Stimulated activated naive CD4-positive, alpha-beta T cell treated with Interleukin-2 at 50 U/mL for 16 hours (primary cell): ENCODE measurements around the gene EDC4.
"Not testable (repeated sequence)": the region's sequence is repeated elsewhere in the genome, so short reads cannot be mapped to it uniquely, and the experiment has no call there.

Experiments used
- DNase-seq: peaks from one replicate; lab custom pipeline; 2025; lab: John Stamatoyannopoulos, UW

EDC4 gene, protein sequence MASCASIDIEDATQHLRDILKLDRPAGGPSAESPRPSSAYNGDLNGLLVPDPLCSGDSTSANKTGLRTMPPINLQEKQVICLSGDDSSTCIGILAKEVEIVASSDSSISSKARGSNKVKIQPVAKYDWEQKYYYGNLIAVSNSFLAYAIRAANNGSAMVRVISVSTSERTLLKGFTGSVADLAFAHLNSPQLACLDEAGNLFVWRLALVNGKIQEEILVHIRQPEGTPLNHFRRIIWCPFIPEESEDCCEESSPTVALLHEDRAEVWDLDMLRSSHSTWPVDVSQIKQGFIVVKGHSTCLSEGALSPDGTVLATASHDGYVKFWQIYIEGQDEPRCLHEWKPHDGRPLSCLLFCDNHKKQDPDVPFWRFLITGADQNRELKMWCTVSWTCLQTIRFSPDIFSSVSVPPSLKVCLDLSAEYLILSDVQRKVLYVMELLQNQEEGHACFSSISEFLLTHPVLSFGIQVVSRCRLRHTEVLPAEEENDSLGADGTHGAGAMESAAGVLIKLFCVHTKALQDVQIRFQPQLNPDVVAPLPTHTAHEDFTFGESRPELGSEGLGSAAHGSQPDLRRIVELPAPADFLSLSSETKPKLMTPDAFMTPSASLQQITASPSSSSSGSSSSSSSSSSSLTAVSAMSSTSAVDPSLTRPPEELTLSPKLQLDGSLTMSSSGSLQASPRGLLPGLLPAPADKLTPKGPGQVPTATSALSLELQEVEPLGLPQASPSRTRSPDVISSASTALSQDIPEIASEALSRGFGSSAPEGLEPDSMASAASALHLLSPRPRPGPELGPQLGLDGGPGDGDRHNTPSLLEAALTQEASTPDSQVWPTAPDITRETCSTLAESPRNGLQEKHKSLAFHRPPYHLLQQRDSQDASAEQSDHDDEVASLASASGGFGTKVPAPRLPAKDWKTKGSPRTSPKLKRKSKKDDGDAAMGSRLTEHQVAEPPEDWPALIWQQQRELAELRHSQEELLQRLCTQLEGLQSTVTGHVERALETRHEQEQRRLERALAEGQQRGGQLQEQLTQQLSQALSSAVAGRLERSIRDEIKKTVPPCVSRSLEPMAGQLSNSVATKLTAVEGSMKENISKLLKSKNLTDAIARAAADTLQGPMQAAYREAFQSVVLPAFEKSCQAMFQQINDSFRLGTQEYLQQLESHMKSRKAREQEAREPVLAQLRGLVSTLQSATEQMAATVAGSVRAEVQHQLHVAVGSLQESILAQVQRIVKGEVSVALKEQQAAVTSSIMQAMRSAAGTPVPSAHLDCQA (N-terminal part only)

DNA sequence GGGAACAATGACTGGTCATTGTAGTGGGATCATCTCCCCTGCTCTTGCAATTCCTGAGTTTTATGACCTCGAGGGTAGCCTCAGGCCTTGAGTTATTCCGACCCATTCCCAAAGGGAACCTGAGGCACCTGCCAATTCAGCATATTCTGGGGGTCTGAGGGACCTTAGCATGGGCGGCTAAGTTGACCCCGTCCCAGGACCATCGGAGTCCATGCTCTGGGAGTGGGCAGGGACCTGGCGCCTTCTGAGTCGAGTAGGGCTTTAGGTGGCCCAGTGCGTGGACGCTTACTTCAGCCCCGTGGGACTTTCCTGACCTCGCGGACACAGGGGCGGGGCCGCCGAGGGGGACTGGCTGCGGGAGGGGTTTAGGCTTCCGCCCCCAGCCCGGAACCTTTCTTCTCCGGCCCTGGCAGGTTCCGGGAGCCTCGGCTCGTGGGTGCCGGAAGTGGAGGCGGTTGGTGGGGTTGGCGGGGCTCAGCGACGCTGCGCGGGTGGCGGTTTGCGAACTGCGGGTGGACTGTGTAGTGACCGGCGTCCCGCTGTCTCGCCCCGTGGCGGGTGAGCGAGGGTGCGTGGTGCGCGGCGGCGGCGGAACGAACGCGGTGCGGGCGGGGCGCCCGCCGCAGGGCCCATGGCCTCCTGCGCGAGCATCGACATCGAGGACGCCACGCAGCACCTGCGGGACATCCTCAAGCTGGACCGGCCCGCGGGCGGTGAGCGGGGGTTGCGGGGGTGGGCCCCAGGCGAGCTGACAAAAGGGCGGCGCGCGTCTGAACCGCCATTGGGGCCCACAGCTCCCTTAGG is at the start of gene EDC4:
EDC4 (plus strand) TSS at position 422 of the 804 bp plus-strand sequence; CDS start at position 632, 210 bp downstream.
- DNase-seq, result peak; percentile 85

DNA sequence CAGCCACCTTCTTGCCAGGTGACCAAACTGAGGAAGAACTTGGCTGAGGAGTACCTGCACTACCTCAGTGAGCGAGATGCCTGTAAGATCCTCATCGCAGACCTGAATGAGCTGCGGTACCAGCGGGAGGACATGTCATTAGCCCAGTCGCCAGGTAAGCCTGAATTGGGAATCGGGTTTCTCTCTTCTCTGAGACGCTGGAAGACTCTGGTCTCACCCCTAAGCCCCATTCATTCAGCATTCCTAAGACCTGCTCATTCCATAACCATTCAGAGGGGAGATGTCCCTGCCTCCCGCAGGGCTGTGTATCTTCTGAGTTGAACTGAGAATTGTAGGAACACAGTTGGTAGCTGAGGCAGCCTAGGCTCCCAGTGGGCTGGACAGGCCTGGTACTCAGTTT is 47.7 kb upstream of the EDC4 start:
- no peak for DNase-seq

DNA sequence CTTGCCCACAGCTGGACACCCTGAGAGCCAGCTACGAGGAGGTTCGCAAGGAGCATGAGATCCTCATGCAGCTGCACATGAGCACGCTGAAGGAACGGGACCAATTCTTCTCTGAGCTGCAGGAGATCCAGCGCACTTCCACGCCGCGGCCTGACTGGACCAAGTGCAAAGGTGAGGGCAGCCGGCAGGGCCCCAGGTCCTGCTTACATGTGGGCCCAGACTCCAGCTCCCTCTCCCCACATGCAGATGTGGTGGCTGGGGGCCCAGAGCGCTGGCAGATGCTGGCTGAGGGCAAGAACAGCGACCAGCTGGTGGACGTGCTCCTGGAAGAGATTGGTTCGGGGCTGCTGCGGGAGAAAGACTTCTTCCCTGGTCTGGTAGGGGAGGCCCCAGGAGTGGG is 46.9 kb upstream of the EDC4 start:
- DNase-seq, result no peak

DNA sequence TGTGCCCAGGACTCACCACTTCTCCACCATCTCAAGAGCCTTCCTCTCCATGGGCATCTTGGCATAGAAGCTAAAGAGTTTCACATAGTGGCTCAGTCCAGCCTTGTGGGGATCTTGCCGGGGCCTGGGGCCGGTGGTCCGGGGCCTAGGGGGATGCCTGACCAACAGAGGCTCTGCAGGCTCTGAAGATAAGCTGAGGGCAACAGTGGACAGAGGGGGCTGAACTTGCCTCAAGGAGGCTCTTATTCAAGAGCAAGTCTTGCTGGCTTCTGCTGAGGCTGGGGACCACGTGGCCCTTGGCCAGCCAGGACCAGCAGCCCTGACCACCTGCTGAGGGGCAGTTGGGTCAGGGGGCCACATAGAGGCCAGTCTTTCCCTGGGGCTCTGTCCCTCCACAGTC is 44.2 kb upstream of the EDC4 start:
- no peak for DNase-seq

DNA sequence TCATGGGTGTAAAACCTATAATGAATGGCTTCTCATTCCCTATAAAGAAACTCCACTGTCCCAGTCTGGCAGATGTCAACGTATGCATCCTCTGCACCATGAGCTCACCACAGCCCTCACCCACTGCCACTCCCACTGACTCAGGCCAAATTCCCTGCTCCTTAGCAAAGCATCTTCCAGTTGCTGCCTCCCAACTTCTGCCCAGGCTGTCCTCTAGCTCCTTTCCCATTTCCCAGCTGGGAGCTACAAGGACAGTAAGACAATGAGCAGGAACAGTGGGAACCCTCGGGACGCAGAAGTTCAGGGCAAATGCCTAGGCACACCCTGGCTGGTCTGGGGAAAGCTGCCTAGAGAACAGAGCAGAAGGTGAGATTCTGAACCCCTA is 39.8 kb upstream of the EDC4 start:
- DNase-seq, result no peak

DNA sequence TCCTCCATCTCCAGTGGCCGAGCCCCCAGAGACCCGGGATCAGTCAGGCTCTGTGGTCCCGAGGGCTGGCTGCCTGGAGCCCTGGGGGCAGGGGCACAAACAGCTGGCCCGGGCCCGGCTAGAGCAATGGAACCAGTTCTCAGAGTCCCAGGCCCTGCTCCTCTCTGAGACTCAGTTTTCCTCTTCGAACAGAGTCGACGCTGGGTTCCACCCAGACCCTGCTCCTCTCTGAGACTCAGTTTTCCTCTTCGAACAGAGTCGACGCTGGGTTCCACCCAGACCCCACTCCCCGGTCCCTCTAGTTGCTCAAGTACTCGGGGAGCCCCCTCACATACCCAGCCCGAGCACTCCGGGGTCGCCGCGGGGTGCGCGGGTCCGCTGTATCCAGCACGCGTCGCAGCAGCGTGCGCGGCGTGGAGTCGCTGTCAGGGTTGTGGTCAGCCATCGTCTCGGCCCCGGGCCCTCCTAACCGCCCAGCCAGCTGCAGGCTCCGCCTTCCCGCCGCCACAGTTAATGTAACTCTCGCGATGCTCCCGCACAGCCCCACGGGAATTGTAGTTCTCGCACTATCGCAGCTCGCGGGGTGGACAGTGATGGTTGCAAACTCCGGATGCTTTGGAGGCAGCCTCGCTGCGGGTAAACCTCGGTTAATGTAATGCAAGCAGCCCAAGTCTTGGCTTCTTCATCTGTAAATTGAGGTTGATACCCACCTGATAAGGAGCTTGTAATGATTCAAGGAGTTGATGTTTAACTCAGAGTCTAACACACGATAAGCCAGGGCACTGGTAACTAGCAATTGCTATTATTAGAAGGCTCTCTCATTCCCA is 39.2 kb upstream of the EDC4 start:
- peak; percentile 93 for DNase-seq

DNA sequence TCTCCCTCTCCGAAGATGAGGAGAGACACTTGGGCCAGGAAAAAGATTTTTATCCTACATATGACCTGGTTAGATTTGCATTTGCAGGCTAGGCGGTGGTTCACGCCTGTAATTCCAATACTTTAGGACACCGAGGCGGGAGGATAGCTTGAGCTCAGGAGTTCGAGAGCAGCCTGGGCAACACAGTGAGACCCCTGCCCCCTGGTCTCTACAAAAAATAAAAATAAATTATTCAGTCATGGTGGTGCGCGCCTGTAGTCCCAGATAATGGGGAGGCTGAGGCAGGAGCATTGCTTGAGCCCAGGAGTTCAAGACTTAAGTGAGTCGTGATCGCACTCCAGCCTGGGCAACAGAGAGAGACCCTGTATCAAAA is 38.6 kb upstream of the EDC4 start:
- no peak for DNase-seq

DNA sequence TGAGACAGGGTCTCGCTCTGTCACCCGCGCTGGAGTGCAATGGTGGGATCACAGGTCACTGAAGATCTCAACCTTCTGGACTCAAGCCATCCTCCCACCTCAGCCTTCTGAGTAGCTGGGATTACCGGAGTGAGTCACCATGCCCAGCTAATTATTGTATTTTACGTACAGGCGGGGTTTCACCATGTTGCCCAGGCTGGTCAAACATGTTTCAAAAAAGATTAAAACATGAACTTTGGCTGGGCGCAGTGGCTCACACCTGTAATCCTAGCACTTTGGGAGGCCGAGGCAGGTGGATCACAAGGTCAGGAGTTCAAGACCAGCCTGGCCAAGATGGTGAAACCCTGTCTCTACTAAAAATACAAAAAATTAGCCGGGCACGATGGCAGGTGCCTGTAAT is 35.7 kb upstream of the EDC4 start:
- not testable (repeated sequence) for DNase-seq

DNA sequence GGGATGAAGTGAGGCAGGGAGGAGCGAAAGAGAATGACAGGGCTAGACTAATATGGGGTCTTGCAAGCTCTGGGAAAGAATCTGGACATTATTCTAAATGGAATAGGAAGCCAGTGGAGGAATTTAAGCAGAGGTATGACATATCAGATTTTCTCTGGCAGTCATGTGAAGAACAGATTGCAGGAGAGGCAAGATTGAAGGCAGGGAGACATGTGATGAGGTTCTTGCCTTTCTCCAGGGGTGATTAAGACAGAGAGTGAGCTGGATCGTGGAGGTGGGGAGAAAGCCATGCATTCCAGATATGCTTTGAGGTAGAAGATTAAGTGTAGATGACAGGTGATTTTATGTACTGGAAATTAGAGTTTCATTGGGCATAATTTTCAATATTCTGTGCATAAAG is 35.0 kb upstream of the EDC4 start:
- no peak for DNase-seq

DNA sequence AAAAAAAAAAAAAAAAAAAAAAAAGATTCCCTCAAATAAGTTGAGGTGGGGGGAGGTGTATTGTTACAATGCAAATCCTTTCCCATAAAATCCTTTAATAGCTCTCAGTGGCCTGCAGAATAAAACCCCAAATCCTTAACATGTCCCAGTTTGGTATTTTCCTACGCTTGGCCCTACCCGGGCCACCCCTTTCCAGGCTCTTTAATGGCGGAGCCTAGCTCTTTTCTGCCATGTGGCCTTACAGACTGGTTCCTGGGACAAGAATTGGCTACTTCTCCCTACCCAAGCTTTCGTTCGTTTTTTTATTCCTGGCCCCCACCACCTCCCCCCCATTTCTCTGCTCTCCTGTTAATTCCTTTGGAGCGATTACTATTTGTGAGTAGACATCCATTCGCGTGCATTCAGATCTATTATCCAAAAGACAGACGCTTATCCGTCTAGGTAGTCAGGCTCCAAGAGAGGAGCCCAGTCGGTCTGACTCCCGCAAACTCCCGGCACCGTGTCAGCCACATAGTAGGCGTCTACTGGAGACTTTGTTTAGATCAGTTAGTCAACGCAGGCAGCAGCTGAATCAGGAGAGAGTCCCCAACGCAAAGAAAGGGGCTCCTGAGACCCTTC is 31.5 kb upstream of the EDC4 start:
- no peak for DNase-seq

DNA sequence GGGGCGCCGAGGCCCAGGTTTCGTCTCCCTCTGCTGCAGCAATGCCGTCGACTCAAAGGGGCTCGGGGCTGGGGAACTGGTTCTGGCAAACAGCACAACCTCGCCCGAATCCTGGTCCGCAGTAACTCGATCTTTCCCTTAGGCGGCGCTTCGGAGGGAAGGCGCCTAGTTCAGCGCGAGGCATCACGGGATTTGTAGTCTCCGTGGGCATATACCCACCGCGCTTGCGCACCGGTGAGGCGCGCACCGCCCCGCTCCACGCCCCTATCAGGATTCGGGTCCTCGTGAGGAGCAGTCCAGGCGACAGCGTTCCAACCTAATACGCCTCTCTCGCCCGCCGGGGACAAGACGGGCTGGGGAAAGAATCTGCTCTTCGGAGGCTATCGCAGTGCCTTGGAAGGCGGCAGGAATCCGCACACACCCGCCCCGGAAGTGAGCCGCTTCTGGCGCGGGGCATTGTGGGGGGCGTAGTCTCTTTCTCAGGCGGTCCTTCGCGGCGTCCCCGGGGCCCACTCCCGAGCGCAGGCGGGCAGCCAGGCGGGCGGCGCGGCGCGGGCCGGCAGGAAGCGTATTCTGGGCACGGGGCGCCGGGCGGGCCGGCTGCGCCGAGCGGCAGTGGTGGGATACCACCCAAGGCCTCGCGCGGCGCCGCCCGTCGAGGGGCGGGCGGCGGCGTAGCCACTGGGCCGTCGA is 30.9 kb upstream of the EDC4 start, which contains the start of gene THAP11:
THAP11 (plus strand) TSS at position 505 of the 693 bp plus-strand sequence. CDS start 235 bp downstream, outside the sequence.
- peak; percentile 92 for DNase-seq

DNA sequence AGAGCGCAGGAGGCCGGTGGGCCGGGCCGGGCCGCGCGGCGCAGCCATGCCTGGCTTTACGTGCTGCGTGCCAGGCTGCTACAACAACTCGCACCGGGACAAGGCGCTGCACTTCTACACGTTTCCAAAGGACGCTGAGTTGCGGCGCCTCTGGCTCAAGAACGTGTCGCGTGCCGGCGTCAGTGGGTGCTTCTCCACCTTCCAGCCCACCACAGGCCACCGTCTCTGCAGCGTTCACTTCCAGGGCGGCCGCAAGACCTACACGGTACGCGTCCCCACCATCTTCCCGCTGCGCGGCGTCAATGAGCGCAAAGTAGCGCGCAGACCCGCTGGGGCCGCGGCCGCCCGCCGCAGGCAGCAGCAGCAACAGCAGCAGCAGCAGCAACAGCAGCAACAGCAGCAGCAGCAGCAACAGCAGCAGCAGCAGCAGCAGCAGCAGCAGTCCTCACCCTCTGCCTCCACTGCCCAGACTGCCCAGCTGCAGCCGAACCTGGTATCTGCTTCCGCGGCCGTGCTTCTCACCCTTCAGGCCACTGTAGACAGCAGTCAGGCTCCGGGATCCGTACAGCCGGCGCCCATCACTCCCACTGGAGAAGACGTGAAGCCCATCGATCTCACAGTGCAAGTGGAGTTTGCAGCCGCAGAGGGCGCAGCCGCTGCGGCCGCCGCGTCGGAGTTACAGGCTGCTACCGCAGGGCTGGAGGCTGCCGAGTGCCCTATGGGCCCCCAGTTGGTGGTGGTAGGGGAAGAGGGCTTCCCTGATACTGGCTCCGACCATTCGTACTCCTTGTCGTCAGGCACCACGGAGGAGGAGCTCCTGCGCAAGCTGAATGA is 30.1 kb upstream of the EDC4 start:
- DNase-seq, result peak; percentile 58

DNA sequence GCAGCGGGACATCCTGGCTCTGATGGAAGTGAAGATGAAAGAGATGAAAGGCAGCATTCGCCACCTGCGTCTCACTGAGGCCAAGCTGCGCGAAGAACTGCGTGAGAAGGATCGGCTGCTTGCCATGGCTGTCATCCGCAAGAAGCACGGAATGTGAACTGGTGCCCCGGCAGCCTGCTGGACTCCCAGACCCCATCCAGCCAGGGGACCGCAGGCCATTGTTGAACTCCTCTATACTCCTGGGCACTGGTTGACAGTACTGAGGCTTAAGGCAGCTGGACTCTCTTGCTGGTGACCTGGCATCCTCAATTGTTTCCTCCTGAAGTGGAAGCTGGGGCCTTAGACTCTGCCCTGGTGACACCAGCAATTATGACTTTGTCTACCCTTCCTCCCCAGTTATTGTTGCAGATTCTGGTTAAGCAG is 29.5 kb upstream of the EDC4 start:
- DNase-seq, result no peak

DNA sequence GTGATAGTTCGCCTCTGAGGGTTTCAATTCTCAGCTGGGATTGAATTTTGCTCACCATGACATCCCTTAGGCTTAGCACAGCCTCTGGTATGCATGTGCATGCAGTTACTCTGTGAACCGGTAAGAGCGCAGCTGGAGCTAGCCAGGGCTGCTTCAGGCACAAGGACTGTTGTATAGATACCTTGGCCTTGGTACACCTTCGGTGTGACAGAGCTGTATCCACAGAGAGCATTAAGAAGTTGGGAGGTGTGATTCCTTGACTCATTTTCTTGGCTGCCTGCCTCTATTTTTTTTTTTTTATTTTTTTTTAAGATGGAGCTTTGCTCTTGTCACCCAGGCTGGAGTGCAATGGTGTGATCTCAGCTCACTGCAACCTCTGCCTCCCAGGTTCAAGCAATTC is 28.4 kb upstream of the EDC4 start:
- no peak for DNase-seq

DNA sequence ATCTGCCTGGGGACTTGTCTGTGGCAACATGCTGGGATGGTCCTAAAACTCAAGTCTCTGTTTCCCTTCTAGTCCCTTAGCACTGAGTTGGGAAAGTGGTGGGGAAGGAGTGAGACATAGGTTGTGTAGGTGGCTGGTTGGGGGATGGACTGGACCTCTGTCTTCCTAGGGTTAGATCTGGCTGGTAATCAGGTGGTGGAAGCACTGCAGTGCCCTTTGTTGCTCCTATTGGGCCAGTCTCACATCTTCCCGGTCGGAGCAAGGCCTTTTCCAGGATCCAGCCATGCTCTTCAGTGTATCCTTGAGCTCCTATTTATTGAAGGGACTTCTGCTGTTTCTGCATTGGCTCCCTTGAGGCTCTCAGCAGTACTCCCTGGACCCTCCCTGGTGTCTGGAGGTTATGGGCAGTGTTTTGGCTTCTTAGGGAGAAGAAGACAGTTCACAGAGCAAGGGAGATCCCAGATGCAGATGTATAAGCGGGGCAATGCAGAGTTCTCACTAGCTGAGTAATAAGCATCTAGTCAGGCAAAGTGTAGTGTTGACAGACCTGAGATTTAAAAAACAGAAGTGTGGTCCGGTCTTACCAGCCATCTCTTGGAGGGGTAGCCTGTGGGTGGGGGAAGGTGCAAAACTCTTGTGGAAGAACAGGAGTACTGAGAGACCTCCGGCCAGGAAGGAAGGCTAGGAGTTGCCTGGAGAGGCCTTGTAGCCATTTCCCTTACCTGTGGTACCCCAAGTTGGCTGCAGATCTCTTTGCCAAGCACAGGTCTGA is 27.4 kb upstream of the EDC4 start:
- no peak for DNase-seq

DNA sequence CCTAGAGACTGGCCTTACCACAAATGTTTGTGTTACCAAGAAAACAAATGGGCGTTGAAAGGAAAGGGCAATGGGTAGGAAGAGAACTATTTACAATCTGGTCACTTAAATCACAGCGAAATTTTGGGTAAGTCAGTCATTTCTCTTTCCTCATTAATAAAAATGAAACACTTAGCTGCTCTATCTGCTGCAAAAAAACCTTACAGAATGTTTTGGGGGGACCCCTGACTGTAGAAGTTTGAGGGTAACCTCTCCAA is 26.9 kb upstream of the EDC4 start:
- DNase-seq, result no peak

DNA sequence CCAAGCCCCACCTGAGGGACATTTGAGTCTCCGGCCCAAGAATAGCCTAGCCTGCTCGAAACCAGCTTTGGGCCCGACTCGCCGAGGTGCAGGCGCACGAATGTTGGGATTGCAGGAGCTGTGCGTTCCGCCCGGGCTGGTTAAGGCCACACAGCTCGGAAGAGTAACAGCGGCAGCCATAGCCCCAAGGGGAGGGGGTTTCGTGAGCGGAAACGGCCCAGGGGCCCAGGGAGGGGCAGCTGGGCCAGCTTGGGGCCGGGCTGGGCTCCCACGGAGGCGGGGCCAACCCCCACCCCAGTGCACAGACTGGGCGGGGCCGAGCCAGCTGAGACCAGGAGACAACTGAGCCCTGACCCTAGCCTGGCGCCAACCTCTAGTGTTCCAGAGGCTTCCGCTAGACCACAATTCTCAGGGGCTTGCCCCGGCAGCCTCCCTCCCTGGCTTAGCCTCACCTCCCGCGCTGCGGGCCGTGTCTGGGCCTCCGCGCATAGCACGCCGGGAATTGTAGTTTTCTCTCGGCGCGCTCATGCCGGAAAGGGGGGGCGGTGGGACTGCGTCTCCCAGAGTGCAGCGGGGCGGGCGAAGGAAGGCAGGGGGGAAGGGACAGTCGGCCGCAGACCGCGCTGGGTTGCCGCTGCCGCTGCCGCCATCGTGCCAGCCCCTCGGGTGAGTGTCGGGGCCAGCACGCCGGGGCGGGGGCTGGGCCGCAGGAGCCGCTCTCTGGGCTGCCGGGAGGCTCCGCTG is 26.4 kb upstream of the EDC4 start, which contains the start of gene NUTF2:
NUTF2 (plus strand) TSS at position 614 of the 744 bp plus-strand sequence. CDS start 18,198 bp downstream, outside the sequence.
- DNase-seq, result peak; percentile 94
